Adrenal gland (tissue), 12 donors: ENCODE measurements around the gene LINGO4. TPM values are rescaled to one million over a fixed set of nuclear protein-coding genes. Genes with fewer than 3 reads are reported as not detected.

Source experiments
- DNase-seq, 7 donors: peaks; one replicate each; pipeline ENCODE4 v3.0.0-alpha.2; 2019 to 2020
- H3K27ac ChIP-seq, 5 donors: fragments of 200-600 bp; sonication (generic) in 4 of 5; 1 replicate in 3 of 5; 2 replicates in 2 of 5; pipeline versions ENCODE4 v1.5.1 to v1.8.0; 2016 to 2020; ENCODE audit warnings: mild to moderate bottlenecking in 1 of 5
- H3K27me3 ChIP-seq: fragments of 200-600 bp; 2 replicates; pipeline ENCODE4 v1.8.0; 2021
- H3K36me3 ChIP-seq, 2 donors: fragments of 200-600 bp; replicated peaks in 1 of 2; 1 replicate in 1 of 2; 2 replicates in 1 of 2; pipeline versions ENCODE4 v1.5.1 to v1.8.0; 2018 to 2022
- H3K4me1 ChIP-seq, 2 donors: fragments of 200-600 bp; replicated peaks in 1 of 2; 1 replicate in 1 of 2; 2 replicates in 1 of 2; pipeline versions ENCODE4 v1.5.1 to v1.8.0; 2018 to 2021
- H3K4me3 ChIP-seq, 4 donors: fragments of 200-600 bp; sonication (generic) in 3 of 4; one replicate each; pipeline ENCODE4 v1.5.1; 2016 to 2018
- H3K9me3 ChIP-seq, 3 donors: fragments of 200-600 bp; sonication (generic) in 1 of 3; replicated peaks in 1 of 3; 1 replicate in 2 of 3; 2 replicates in 1 of 3; pipeline versions ENCODE4 v1.5.1 to v1.8.0; 2016 to 2021
- CTCF ChIP-seq, 6 experiments: fragments of 450-650 bp in 4 of 6; fragments of 200-600 bp in 2 of 6; sonication (generic) in 1 of 6; IDR thresholded peaks; 1 replicate in 5 of 6; 2 replicates in 1 of 6; pipeline versions ENCODE4 v1.5.1 to v1.8.0; 2016 to 2021; ENCODE audit warnings: antibody characterized with exemption in 6 of 6, mild to moderate bottlenecking in 2 of 6, moderate library complexity in 1 of 6
- POLR2A ChIP-seq, 2 donors: fragments of 450-650 bp; IDR thresholded peaks; one replicate each; pipeline ENCODE4 v1.6.1; 2017; ENCODE audit warnings: antibody characterized with exemption in 2 of 2, mild to moderate bottlenecking in 2 of 2, moderate library complexity in 1 of 2
- WGBS, 4 donors: extraction: QIAGEN DNeasy Blood & Tissue Kit in 2 of 4; methylation state at CpG; one replicate each; pipeline versions ENCODE4 v1.1.5 to v1.1.7; 2013 to 2017; 5-methylcytosine and 5-hydroxymethylcytosine counted together
- intact Hi-C, 2 donors: fragments of 100-400 bp; cut with DNase I; formaldehyde crosslinking; loops; one replicate each; pipeline versions ENCODE4 v1.14.1 to v1.15.0; 2022 to 2023
- polyA plus RNA-seq, 3 donors: library from polyadenylated mRNA; stranded (reverse); fragments of 200-250 nt in 2 of 3; fragments of 350-450 nt in 1 of 3; fragmentation: Illumina TruSeq in 1 of 3; extraction: RNeasy Lipid Tissue Mini Kit (QIAGEN cat#74804) in 1 of 3; gene quantifications; one replicate each; pipeline ENCODE4 v1.2.3, GENCODE V29; 2013 to 2014
- total RNA-seq, 9 donors: library from RNA; depleted of rRNA in 4 of 9; stranded (reverse); fragments of >200 nt in 4 of 9; fragments of 120-200 nt in 1 of 9; fragmentation: NEBNext Ultra II Directional in 1 of 9; extraction: Animal tissue kit (Norgen Biotek cat#: 25700) in 1 of 9; gene quantifications; one replicate each; pipeline versions ENCODE4 v1.1.0 to v1.2.4, GENCODE V29; 2013 to 2023
- donor health status: healthy with polysubstance abuse.
- donor health status: Bipolar disorder and iron deficiency.
- donor health status: DM: yes; HTN: yes; CAD: no.
- donor health status: DM: no; HTN: no; CAD: no.
- donor health status: DM: no; HTN: no; CAD: no.
- donor health status: DM: yes; HTN: yes; CAD: no.

Gene LINGO4
- total and polyA plus RNA-seq, 12 donors, result 0.11 to 0.56 (median 0.32) TPM; not detected in 6

GRCh38 chr1:151841141-151841540 lies 35.9 kb upstream of the LINGO4 start:
- 84 to 93% (median 88%) methylated on average over 2 of the region's 2 CpGs for WGBS, 4 donors
- Histone ChIP-seq H3K36me3 (no peaks in the 10 kb centered on the region), H3K27ac (no peak overlapping the region), H3K4me1 (peaks cover 8 to 19% of the 10 kb centered on the region in 2 donors), H3K9me3 (no peaks in the 10 kb centered on the region), H3K4me3 (no peak overlapping the region), H3K27me3 (peaks cover 9% of the 10 kb centered on the region)
- intact Hi-C loops, result no loop called here
- TF ChIP-seq CTCF (IDR thresholded peaks at IDR 0.05) (no peak), POLR2A (IDR thresholded peaks at IDR 0.05) (no peak)
- no peak for DNase-seq

GRCh38 chr1:151840421-151840820 lies 35.2 kb upstream of the LINGO4 start:
- Histone ChIP-seq H3K4me1 (peaks cover 8 to 19% of the 10 kb centered on the region in 2 donors), H3K9me3 (no peaks in the 10 kb centered on the region), H3K27ac (peak overlapping the region in 1 of 5 donors; percentile 57), H3K4me3 (no peak overlapping the region), H3K36me3 (no peaks in the 10 kb centered on the region), H3K27me3 (peaks cover 9% of the 10 kb centered on the region)
- intact Hi-C loops, result no loop called here
- no peak for TF ChIP-seq CTCF (IDR thresholded peaks at IDR 0.05)
- no peak for TF ChIP-seq POLR2A (IDR thresholded peaks at IDR 0.05)
- DNase-seq, result no peak

- 18 to 36% (median 27%) methylated on average over 17 to 47 of the region's 47 CpGs for WGBS, 4 donors
- peak within 1 kb of the TSS in 1 of 5 donors; percentile 57 for H3K27ac ChIP-seq
- peak in 1 of 7 donors; percentile 65 for DNase-seq
- peaks cover 9% of the 10 kb centered on the region for H3K27me3 ChIP-seq
- H3K4me1 ChIP-seq, result peaks cover 8 to 19% of the 10 kb centered on the region in 2 donors
- H3K9me3 ChIP-seq, result no peaks in the 10 kb centered on the region
- peak within 1 kb of the TSS in 1 of 4 donors; percentile 60 for H3K4me3 ChIP-seq
- intact Hi-C loops, result no loop called here
- TF ChIP-seq POLR2A (IDR thresholded peaks at IDR 0.05) (no peak), CTCF (IDR thresholded peaks at IDR 0.05) (no peak)
- H3K36me3 ChIP-seq, result no peaks in the 10 kb centered on the region
These were observed 34.5 kb upstream of the LINGO4 start, which contains the start of gene C2CD4D for GRCh38 chr1:151839457-151840403. C2CD4D (minus strand) TSS chr1:151839820; CDS start chr1:151838989, 831 bp downstream.

GRCh38 chr1:151839082-151839412 lies 33.8 kb upstream of the LINGO4 start:
- H3K36me3 ChIP-seq, result no peaks in the 10 kb centered on the region
- peak overlapping the region in 1 of 4 donors; percentile 60 for H3K4me3 ChIP-seq
- peaks cover 8 to 19% of the 10 kb centered on the region in 2 donors for H3K4me1 ChIP-seq
- TF ChIP-seq POLR2A (IDR thresholded peaks at IDR 0.05) (no peak), CTCF (IDR thresholded peaks at IDR 0.05) (no peak)
- 23 to 42% (median 35%) methylated on average over 11 to 16 of the region's 16 CpGs for WGBS, 4 donors
- intact Hi-C loops, result no loop called here
- no peaks in the 10 kb centered on the region for H3K9me3 ChIP-seq
- no peak for DNase-seq
- peak overlapping the region in 1 of 5 donors; percentile 57 for H3K27ac ChIP-seq
- H3K27me3 ChIP-seq, result peaks cover 9% of the 10 kb centered on the region
